Measurements from ENCODE around the gene ATOH1. TPM values are rescaled to one million over a fixed set of nuclear protein-coding genes. Genes with fewer than 3 reads are reported as not detected.

Gene ATOH1
- total and polyA plus RNA-seq, 8 donors, result not detected

GRCh38 chr4:93788712-93789111, 39.8 kb upstream of the ATOH1 start:
- ATAC-seq (peak; percentile 40), DNase-seq (peak in 1 of 4 donors; percentile 11)
- Histone ChIP-seq H3K4me1 (no peaks in the 10 kb centered on the region), H3K27ac (no peak overlapping the region), H3K4me3 (no peak overlapping the region), H3K27me3 (no peaks in the 10 kb centered on the region), H3K9me3 (no peaks in the 10 kb centered on the region), H3K36me3 (no peaks in the 10 kb centered on the region)
- peak; percentile 15 to 27 for TF ChIP-seq CTCF (IDR thresholded peaks at IDR 0.05)
- intact Hi-C loops (cut with DNase I), result no loop called here

GRCh38 chr4:93791570-93792195, 36.9 kb upstream of the ATOH1 start:
- H3K4me1 ChIP-seq, result no peaks in the 10 kb centered on the region
- ATAC-seq, result peak; percentile 88

GRCh38 chr4:93802045-93802444, 26.5 kb upstream of the ATOH1 start:
- TF ChIP-seq CTCF (IDR thresholded peaks at IDR 0.05), result no peak
- H3K27me3 ChIP-seq, result no peaks in the 10 kb centered on the region
- H3K36me3 ChIP-seq, result no peaks in the 10 kb centered on the region
- no peaks in the 10 kb centered on the region for H3K4me1 ChIP-seq
- no peak for ATAC-seq
- intact Hi-C loops (cut with DNase I), result no loop called here
- no peaks in the 10 kb centered on the region for H3K9me3 ChIP-seq
- no peak overlapping the region for H3K4me3 ChIP-seq
- no peak overlapping the region for H3K27ac ChIP-seq
- no peak for DNase-seq

More at GRCh38 chr4:93791570-93792195, 36.9 kb upstream of the ATOH1 start:
- Histone ChIP-seq H3K9me3 (no peaks in the 10 kb centered on the region), H3K4me3 (no peak overlapping the region), H3K27me3 (no peaks in the 10 kb centered on the region), H3K36me3 (no peaks in the 10 kb centered on the region), H3K27ac (no peak overlapping the region)
- TF ChIP-seq CTCF (IDR thresholded peaks at IDR 0.05), result peak; percentile 65 to 66
- intact Hi-C loops (cut with DNase I), result loop anchor here in 1 of 2 donors (10.0 kb wide), 1 partner anchor 333 kb away; no protein-coding TSS in a partner anchor
- peak in 2 of 4 donors; percentile 46 to 67 for DNase-seq

GRCh38 chr4:93809773-93810172, 18.8 kb upstream of the ATOH1 start:
- intact Hi-C loops (cut with DNase I), result no loop called here
- Histone ChIP-seq H3K9me3 (no peaks in the 10 kb centered on the region), H3K4me1 (no peaks in the 10 kb centered on the region), H3K36me3 (no peaks in the 10 kb centered on the region), H3K27me3 (no peaks in the 10 kb centered on the region), H3K4me3 (no peak overlapping the region), H3K27ac (no peak overlapping the region)
- no peak for ATAC-seq
- peak in 1 of 4 donors; percentile 1 for DNase-seq
- TF ChIP-seq CTCF (IDR thresholded peaks at IDR 0.05), result no peak

- Histone ChIP-seq H3K27ac (no peak overlapping the region), H3K4me1 (no peaks in the 10 kb centered on the region), H3K36me3 (no peaks in the 10 kb centered on the region), H3K4me3 (no peak overlapping the region), H3K27me3 (no peaks in the 10 kb centered on the region), H3K9me3 (no peaks in the 10 kb centered on the region)
- DNase-seq, result peak in 1 of 4 donors; percentile 49
- no peak for TF ChIP-seq CTCF (IDR thresholded peaks at IDR 0.05)
- intact Hi-C loops (cut with DNase I), result no loop called here
- ATAC-seq, result peak; percentile 79
Measured at GRCh38 chr4:93810340-93810992, 18.1 kb upstream of the ATOH1 start.

All from left lung (tissue), 10 donors.